K562 (cell line): ENCODE data around the gene AKT1S1. TPM values are rescaled to one million over a fixed set of nuclear protein-coding genes. Genes with fewer than 3 reads are reported as not detected.

ENCODE experiments used
- BRD9 ChIP-seq: fragments of 450-650 bp; IDR thresholded peaks from 2 replicates; pipeline ENCODE4 v1.6.1; 2018; ENCODE audit warnings: low read depth; ENCODE audit not compliant: partially characterized antibody
- CCAR2 ChIP-seq: fragments of 200-400 bp; formaldehyde crosslinking; IDR thresholded peaks from 2 replicates; pipeline ENCODE4 v1.6.1; 2017; ENCODE audit warnings: mild to moderate bottlenecking, low read depth, low read length
- CSDE1 ChIP-seq, 2 experiments: fragments of 450-650 bp; IDR thresholded peaks; 2 replicates each; pipeline ENCODE4 v1.6.1; 2016; ENCODE audit warnings: mild to moderate bottlenecking in 1 of 2
- E2F5 ChIP-seq: sonication (generic); formaldehyde crosslinking; IDR thresholded peaks from 2 replicates; pipeline ENCODE4 v1.8.0; 2022; ENCODE audit warnings: mild to moderate bottlenecking, missing genetic modification reagents
- KDM4B ChIP-seq, 2 experiments: fragments of 450-650 bp in 1 of 2; sonication (generic) in 1 of 2; IDR thresholded peaks; 2 replicates each; pipeline ENCODE4 v1.6.1; 2016 to 2017; ENCODE audit warnings: borderline replicate concordance in 2 of 2, antibody characterized with exemption in 1 of 2, low read depth in 1 of 2, mild to moderate bottlenecking in 1 of 2
- KDM5B ChIP-seq: fragments of 200-600 bp; sonication (generic); IDR thresholded peaks from 2 replicates; pipeline ENCODE4 v1.6.1; 2012; ENCODE audit warnings: low read depth, mild to moderate bottlenecking, moderate library complexity, low read length, control low read depth, inconsistent platforms; ENCODE audit not compliant: insufficient replicate concordance
- MCM3 ChIP-seq: fragments of 450-650 bp; IDR thresholded peaks from 2 replicates; pipeline ENCODE4 v1.6.1; 2016
- NEUROD1 ChIP-seq: fragments of 150-350 bp; IDR thresholded peaks from 2 replicates; pipeline ENCODE4 v1.6.1; 2014; ENCODE audit warnings: borderline replicate concordance, low read length, low read depth; ENCODE audit not compliant: partially characterized antibody
- NR1H2 ChIP-seq: sonication (generic); formaldehyde crosslinking; IDR thresholded peaks from 2 replicates; pipeline ENCODE4 v1.4.0; 2020; ENCODE audit warnings: mild to moderate bottlenecking, missing genetic modification reagents
- PTRF ChIP-seq: fragments of 450-650 bp; IDR thresholded peaks from 2 replicates; pipeline ENCODE4 v1.6.1; 2016; ENCODE audit warnings: mild to moderate bottlenecking, missing genetic modification characterization, missing compliant biosample characterization
- polyA plus RNA-seq, 8 experiments: library from polyadenylated mRNA; depleted of rRNA in 4 of 8; stranded (reverse) in 5 of 8; unstranded in 3 of 8; fragments of >200 nt; fragmentation: Nextera tagmentation in 2 of 8; fragmentation: Illumina TruSeq in 1 of 8; extraction: Ambion mirVana in 2 of 8; extraction: Trizol in 1 of 8; gene quantifications; 2 replicates each; pipeline versions ENCODE4 v1.2.1 to v1.2.3, GENCODE V29; 2011 to 2014; ENCODE audit warnings: inconsistent platforms in 1 of 8, missing spikeins in 1 of 8
- total RNA-seq, 7 experiments: library from RNA; depleted of rRNA in 6 of 7; stranded (reverse); fragments of >200 nt in 6 of 7; fragmentation: Illumina TruSeq in 2 of 7; extraction: Trizol in 2 of 7; gene quantifications; 2 replicates each; pipeline versions ENCODE4 v1.2.1 to v1.2.3, GENCODE V29; 2011 to 2021; ENCODE audit warnings: low replicate concordance in 1 of 7
- TF ChIP-seq, protein P1 (sequence below): fragments of 200-800 bp; sonication (Bioruptor generic); IDR thresholded peaks from 2 replicates; pipeline ENCODE4 v1.6.1; 2016; ENCODE audit warnings: missing genetic modification characterization, missing compliant biosample characterization
- TF ChIP-seq, protein P2 (sequence below): fragments of 250-450 bp; sonication (Bioruptor Pico); IDR thresholded peaks from 2 replicates; pipeline ENCODE4 v1.5.0; 2021; ENCODE audit warnings: mild to moderate bottlenecking, borderline replicate concordance
- TF ChIP-seq, protein P3 (sequence below): fragments of 450-650 bp; formaldehyde crosslinking; IDR thresholded peaks from 2 replicates; pipeline ENCODE4 v1.4.0; 2020; ENCODE audit warnings: mild to moderate bottlenecking, moderate library complexity
- TF ChIP-seq, protein P4 (sequence below): fragments of 250-450 bp; sonication (Bioruptor Pico); IDR thresholded peaks from 2 replicates; pipeline ENCODE4 v1.8.0; 2022; ENCODE audit warnings: moderate library complexity, mild to moderate bottlenecking, inconsistent platforms

Gene AKT1S1
- total and polyA plus RNA-seq, 9 of the 15 experiments (the other 6 are each of a cell fraction or from before 2014, with no cell fraction given), result 1.2 to 50.3 (median 17.1) TPM

DNA sequence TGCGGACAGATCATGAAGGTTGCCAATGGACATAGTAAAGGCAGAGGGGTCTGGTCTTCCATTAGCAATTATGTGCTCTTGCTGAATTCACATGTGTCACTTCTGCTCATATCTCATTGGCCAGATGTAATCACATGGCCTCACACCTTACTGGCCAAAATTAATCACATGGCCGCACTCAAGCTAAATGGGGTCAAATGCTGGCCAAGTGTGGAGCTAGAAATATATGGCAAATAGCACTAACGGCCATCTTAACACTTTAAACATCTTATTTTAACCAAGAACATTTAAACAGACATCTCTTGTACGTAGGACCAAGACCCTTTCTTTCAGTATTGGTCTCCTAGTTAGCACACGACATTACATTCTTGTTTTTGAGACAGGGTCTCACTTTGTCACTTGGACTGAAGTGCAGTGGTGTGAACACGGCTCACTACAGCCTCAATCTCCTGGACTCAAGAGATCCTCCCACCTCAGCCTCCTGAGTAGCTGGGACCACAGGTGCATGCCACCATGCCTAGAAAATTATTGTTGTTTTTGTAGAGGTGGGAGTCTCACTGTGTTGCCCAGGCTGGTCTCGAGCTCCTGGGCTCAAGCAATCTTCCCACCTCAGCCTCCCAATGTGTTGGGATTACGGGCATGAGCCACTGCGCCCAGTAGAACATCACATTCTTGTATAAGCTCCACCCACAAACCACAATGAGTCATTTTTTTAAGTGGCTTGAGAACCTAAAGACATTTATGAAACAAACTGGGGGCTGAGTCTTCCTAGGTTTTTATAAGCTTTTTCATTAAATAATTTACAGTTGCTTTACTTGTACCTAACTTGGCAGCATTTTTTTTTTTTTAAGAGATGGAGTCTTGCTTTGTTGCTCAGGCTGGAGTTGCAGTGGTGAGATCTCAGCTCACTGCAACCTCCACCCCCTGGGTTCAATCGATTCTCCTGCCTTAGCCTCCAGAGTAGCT is 29.1 kb downstream of the AKT1S1 start (continued):
- TF ChIP-seq, protein P1, sequence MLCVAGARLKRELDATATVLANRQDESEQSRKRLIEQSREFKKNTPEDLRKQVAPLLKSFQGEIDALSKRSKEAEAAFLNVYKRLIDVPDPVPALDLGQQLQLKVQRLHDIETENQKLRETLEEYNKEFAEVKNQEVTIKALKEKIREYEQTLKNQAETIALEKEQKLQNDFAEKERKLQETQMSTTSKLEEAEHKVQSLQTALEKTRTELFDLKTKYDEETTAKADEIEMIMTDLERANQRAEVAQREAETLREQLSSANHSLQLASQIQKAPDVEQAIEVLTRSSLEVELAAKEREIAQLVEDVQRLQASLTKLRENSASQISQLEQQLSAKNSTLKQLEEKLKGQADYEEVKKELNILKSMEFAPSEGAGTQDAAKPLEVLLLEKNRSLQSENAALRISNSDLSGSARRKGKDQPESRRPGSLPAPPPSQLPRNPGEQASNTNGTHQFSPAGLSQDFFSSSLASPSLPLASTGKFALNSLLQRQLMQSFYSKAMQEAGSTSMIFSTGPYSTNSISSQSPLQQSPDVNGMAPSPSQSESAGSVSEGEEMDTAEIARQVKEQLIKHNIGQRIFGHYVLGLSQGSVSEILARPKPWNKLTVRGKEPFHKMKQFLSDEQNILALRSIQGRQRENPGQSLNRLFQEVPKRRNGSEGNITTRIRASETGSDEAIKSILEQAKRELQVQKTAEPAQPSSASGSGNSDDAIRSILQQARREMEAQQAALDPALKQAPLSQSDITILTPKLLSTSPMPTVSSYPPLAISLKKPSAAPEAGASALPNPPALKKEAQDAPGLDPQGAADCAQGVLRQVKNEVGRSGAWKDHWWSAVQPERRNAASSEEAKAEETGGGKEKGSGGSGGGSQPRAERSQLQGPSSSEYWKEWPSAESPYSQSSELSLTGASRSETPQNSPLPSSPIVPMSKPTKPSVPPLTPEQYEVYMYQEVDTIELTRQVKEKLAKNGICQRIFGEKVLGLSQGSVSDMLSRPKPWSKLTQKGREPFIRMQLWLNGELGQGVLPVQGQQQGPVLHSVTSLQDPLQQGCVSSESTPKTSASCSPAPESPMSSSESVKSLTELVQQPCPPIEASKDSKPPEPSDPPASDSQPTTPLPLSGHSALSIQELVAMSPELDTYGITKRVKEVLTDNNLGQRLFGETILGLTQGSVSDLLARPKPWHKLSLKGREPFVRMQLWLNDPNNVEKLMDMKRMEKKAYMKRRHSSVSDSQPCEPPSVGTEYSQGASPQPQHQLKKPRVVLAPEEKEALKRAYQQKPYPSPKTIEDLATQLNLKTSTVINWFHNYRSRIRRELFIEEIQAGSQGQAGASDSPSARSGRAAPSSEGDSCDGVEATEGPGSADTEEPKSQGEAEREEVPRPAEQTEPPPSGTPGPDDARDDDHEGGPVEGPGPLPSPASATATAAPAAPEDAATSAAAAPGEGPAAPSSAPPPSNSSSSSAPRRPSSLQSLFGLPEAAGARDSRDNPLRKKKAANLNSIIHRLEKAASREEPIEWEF (CRISPR knock-in tag), result no peak; the same call in 1 of the 2 replicates
- TF ChIP-seq MCM3, result no peak
- TF ChIP-seq CCAR2, result no peak
- TF ChIP-seq, protein P2, sequence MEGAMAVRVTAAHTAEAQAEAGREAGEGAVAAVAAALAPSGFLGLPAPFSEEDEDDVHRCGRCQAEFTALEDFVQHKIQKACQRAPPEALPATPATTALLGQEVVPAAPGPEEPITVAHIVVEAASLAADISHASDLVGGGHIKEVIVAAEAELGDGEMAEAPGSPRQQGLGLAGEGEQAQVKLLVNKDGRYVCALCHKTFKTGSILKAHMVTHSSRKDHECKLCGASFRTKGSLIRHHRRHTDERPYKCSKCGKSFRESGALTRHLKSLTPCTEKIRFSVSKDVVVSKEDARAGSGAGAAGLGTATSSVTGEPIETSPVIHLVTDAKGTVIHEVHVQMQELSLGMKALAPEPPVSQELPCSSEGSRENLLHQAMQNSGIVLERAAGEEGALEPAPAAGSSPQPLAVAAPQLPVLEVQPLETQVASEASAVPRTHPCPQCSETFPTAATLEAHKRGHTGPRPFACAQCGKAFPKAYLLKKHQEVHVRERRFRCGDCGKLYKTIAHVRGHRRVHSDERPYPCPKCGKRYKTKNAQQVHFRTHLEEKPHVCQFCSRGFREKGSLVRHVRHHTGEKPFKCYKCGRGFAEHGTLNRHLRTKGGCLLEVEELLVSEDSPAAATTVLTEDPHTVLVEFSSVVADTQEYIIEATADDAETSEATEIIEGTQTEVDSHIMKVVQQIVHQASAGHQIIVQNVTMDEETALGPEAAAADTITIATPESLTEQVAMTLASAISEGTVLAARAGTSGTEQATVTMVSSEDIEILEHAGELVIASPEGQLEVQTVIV (CRISPR knock-in tag), result no peak
- TF ChIP-seq NEUROD1, result no peak
- TF ChIP-seq, protein P3, sequence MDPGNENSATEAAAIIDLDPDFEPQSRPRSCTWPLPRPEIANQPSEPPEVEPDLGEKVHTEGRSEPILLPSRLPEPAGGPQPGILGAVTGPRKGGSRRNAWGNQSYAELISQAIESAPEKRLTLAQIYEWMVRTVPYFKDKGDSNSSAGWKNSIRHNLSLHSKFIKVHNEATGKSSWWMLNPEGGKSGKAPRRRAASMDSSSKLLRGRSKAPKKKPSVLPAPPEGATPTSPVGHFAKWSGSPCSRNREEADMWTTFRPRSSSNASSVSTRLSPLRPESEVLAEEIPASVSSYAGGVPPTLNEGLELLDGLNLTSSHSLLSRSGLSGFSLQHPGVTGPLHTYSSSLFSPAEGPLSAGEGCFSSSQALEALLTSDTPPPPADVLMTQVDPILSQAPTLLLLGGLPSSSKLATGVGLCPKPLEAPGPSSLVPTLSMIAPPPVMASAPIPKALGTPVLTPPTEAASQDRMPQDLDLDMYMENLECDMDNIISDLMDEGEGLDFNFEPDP (CRISPR knock-in tag), result no peak
- TF ChIP-seq KDM5B, result no peak
- TF ChIP-seq, protein P4, sequence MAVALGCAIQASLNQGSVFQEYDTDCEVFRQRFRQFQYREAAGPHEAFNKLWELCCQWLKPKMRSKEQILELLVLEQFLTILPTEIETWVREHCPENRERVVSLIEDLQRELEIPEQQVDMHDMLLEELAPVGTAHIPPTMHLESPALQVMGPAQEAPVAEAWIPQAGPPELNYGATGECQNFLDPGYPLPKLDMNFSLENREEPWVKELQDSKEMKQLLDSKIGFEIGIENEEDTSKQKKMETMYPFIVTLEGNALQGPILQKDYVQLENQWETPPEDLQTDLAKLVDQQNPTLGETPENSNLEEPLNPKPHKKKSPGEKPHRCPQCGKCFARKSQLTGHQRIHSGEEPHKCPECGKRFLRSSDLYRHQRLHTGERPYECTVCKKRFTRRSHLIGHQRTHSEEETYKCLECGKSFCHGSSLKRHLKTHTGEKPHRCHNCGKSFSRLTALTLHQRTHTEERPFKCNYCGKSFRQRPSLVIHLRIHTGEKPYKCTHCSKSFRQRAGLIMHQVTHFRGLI (CRISPR knock-in tag), result no peak
- no peak for TF ChIP-seq NR1H2 (CRISPR knock-in tag)
- no peak for TF ChIP-seq PTRF (tag)
- no peak for TF ChIP-seq BRD9
- no peak for TF ChIP-seq KDM4B (IDR thresholded peaks at IDR 0.05; ENCODE audit: borderline replicate concordance in 2 of 2, low read depth in 1 of 2)
- no peak for TF ChIP-seq E2F5 (CRISPR knock-in tag)
- no peak for TF ChIP-seq CSDE1 (IDR thresholded peaks at IDR 0.05)
